HUES48 (cell line): ENCODE results near the gene AUTS2.

Source experiments
- H3K27ac ChIP-seq: one replicate; pipeline ENCODE4 v1.7.0; 2013; ENCODE audit warnings: low read depth, low read length, inconsistent platforms
- H3K27me3 ChIP-seq: 2 replicates; pipeline ENCODE4 v1.6.1; 2013; ENCODE audit warnings: mild to moderate bottlenecking, low read length; ENCODE audit not compliant: control insufficient read depth, insufficient read depth
- H3K36me3 ChIP-seq: 2 replicates; pipeline ENCODE4 v1.6.1; 2013; ENCODE audit warnings: low read length; ENCODE audit not compliant: control insufficient read depth, insufficient read depth
- H3K4me1 ChIP-seq: 2 replicates; pipeline ENCODE4 v1.6.1; 2013; ENCODE audit warnings: mild to moderate bottlenecking, low read length; ENCODE audit not compliant: control insufficient read depth, insufficient read depth
- H3K4me3 ChIP-seq: 2 replicates; pipeline ENCODE4 v1.5.1; 2013; ENCODE audit warnings: mild to moderate bottlenecking, low read depth, low read length
- H3K9ac ChIP-seq: 2 replicates; pipeline ENCODE4 v1.6.1; 2013; ENCODE audit warnings: mild to moderate bottlenecking, low read depth, low read length, moderate library complexity
- H3K9me3 ChIP-seq: 2 replicates; pipeline ENCODE4 v1.6.1; 2013; ENCODE audit warnings: low read length; ENCODE audit not compliant: control insufficient read depth, insufficient read depth

Gene AUTS2

DNA sequence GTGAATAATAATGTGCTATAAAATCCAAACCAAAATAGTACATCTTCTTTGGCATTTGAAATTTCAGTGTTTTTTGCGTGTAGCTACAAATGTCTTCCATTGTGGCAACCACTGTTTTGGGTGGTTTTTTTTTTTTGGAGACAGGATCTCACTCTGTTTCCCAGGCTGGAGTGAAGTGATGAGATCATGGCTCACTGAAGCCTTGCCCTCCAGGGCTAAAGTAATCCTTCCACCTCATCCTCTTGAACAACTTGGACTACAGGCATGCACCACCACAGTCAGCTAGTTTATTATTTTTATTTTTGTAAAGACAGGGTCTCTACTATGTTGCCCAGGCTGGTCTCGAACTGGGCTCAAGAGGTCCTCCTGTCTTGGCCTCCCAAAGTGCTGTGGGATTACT, 455.1 kb downstream of the AUTS2 start:
- H3K9me3 ChIP-seq = no peaks in the 10 kb centered on the region
- H3K4me1 ChIP-seq = peaks cover 3% of the 10 kb centered on the region; the same call in 1 of the 2 replicates
- H3K4me3 ChIP-seq = no peak overlapping the region
- no peak overlapping the region for H3K27ac ChIP-seq
- H3K9ac ChIP-seq = no peak overlapping the region
- no peaks in the 10 kb centered on the region for H3K36me3 ChIP-seq
- H3K27me3 ChIP-seq = no peaks in the 10 kb centered on the region

DNA sequence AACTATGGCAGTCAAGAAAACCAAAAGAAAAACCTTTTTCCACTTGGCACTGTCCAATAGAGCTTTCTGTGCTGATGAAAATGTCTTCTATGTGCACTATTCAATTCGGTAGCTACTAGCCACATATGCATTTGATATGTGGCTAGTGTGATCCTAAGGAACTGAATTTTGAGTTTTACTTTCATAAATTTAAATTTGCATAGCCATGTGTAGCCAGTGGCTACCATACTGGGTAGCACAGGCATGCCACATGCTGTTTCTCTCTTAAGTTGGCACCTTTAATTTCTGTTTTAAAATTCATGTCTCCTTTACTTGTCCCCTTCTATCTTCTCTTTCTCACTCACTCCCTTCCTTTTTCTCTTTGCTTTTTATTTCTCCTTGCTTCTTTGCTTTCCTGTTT, 455.7 kb downstream of the AUTS2 start:
- Histone ChIP-seq H3K27ac (no peak overlapping the region), H3K9me3 (no peaks in the 10 kb centered on the region), H3K4me3 (no peak overlapping the region), H3K9ac (no peak overlapping the region), H3K4me1 (no peaks in the 10 kb centered on the region), H3K27me3 (no peaks in the 10 kb centered on the region), H3K36me3 (no peaks in the 10 kb centered on the region)

DNA sequence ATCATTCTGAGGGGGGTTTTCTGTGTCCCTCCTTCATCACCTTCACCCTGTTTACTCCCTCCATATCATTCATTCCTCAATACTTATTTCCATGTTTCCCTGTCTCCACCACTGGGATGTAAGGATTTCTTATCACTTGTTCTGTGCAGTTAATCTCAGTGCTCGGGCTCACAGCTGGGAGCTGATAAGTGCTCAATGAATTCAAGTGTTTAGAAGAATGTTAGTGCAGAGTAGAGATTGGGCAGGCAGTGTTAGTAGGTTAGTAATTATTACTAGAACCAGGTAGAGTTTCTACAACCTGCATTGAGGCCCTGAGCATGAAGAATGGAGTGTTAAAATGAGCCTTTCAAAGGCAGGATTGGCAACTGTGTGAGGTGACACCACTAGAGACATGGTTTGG, 458.1 kb downstream of the AUTS2 start:
- H3K36me3 ChIP-seq = no peaks in the 10 kb centered on the region
- no peak overlapping the region for H3K9ac ChIP-seq
- H3K4me3 ChIP-seq = no peak overlapping the region
- no peaks in the 10 kb centered on the region for H3K27me3 ChIP-seq
- H3K4me1 ChIP-seq = peaks cover 12% of the 10 kb centered on the region
- H3K27ac ChIP-seq = no peak overlapping the region
- no peaks in the 10 kb centered on the region for H3K9me3 ChIP-seq

DNA sequence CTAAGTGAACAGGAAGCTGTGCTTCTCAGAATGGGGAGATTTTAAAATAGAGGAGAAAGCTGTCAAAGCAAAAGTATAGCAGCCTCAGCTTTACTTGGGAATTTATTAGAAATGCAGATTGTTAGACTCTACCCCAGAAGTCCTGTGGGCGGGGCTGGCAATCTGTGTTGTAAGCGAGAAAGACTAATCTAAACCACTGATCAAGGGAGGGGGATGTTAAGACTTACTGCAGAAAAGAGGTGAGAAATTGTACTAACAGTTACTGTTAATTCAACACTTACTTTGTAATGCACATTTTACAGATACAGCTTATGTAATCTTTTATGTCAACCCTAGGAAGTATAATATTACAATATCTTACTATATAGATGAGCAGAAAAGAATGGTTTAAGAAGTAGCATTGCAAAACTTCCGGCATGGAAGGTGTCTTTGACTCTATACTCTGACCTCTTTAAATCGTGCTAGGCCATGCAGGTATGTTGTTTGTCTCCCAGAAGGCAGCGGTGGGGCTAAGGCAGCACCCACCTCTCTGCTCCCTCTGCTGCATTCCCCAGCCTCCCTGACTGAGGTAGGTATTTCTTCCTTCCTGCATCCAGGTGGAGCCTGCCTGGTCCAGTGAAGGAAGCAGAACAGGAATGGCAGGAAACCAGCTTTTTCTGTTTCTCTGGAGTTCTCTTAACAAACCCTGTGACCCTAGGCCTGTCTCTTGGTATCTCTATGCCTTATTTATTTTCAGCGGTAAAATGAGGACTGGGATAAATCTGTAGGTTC, 462.2 kb downstream of the AUTS2 start:
- no peaks in the 10 kb centered on the region for H3K27me3 ChIP-seq
- peaks cover 12% of the 10 kb centered on the region for H3K4me1 ChIP-seq
- H3K36me3 ChIP-seq = no peaks in the 10 kb centered on the region
- H3K4me3 ChIP-seq = no peak overlapping the region
- H3K9ac ChIP-seq = no peak overlapping the region
- no peaks in the 10 kb centered on the region for H3K9me3 ChIP-seq
- H3K27ac ChIP-seq = no peak overlapping the region

DNA sequence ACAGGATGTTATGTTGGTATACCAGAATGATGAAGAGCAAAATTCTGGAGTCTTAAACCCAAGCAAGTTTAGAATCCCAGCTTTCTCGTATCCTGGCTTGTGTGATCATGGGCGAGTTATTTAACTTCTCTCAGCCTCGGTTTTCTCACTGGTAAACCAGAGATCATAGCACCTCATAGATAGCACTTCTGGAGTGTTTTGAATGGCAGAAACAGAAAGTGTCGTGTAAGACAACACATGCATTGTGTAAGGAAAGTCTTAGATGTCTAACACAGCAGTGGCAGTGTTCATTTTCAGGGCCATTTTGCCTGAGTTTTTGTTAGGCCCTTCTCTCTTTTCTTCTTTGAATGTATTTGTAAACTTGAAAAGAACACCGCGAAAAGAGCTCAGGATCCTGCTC, 465.1 kb downstream of the AUTS2 start:
- H3K9ac ChIP-seq = no peak overlapping the region
- H3K4me3 ChIP-seq = no peak overlapping the region
- no peaks in the 10 kb centered on the region for H3K36me3 ChIP-seq
- no peaks in the 10 kb centered on the region for H3K9me3 ChIP-seq
- H3K4me1 ChIP-seq = peaks cover 12% of the 10 kb centered on the region
- H3K27ac ChIP-seq = no peak overlapping the region
- H3K27me3 ChIP-seq = no peaks in the 10 kb centered on the region

DNA sequence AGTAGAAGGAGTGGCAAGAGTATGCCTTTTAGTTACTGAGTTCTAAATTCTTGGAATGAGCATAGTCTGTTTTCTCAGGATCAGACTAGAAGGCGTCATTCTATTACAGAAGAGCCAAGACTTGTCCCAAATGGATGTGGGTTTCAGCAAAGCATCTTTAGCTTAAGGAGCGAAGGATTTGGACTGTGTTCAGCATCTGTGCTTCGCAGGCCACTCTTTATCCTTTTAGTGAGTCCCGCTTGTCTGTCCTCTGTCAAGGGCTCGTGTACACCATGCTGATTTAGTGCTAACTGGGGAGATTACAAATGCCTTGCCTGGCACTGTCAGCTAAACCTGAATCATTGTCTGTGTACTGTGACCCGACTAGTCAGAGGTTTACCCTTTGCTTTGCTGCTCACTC, 465.7 kb downstream of the AUTS2 start:
- Histone ChIP-seq H3K27ac (no peak overlapping the region), H3K27me3 (no peaks in the 10 kb centered on the region), H3K4me3 (no peak overlapping the region), H3K9me3 (no peaks in the 10 kb centered on the region), H3K4me1 (peaks cover 12% of the 10 kb centered on the region), H3K9ac (no peak overlapping the region), H3K36me3 (no peaks in the 10 kb centered on the region)

DNA sequence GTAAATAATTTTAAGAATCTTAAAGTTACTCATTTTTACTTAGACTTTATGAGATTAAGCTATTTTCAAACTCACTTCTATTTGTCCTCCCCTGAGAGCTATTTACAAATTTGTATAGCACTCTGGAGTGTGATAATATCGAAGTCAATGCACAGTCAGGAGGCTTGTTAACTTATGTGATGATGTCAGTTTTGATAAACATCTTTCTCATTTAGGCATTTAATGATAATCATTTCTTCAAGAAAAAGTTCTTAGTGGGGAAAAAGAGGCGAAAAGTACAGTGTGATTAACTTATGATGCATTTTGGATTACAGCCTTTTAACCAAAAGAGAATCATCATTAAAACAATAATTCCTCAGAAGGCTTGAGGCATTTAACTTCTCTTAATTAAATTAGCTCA, 468.6 kb downstream of the AUTS2 start:
- H3K27me3 ChIP-seq = no peaks in the 10 kb centered on the region
- H3K36me3 ChIP-seq = no peaks in the 10 kb centered on the region
- H3K9me3 ChIP-seq = no peaks in the 10 kb centered on the region
- H3K9ac ChIP-seq = no peak overlapping the region
- no peak overlapping the region for H3K4me3 ChIP-seq
- H3K4me1 ChIP-seq = no peaks in the 10 kb centered on the region; the same call in 1 of the 2 replicates
- H3K27ac ChIP-seq = no peak overlapping the region

DNA sequence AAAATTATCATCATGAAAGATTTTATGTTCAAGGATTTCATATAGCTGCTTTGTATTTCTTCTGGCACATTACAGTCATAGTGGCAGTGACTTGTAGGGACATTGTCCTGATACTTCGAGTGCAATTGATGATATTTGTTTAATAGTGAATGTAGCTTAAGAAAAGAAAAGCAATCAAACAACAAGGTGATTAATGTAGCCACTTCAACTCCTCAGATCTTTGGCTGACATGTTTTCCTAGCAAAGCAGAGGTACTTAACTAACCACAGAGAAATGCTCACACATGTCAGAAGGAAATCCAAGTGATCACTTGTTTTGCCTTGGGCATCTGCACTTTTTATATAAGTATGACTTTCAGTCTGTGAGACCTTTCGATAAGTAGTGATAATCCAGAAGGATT, 470.3 kb downstream of the AUTS2 start:
- H3K4me3 ChIP-seq = no peak overlapping the region
- no peaks in the 10 kb centered on the region for H3K9me3 ChIP-seq
- H3K27ac ChIP-seq = no peak overlapping the region
- H3K36me3 ChIP-seq = no peaks in the 10 kb centered on the region
- no peaks in the 10 kb centered on the region for H3K27me3 ChIP-seq
- no peaks in the 10 kb centered on the region for H3K4me1 ChIP-seq
- H3K9ac ChIP-seq = no peak overlapping the region

DNA sequence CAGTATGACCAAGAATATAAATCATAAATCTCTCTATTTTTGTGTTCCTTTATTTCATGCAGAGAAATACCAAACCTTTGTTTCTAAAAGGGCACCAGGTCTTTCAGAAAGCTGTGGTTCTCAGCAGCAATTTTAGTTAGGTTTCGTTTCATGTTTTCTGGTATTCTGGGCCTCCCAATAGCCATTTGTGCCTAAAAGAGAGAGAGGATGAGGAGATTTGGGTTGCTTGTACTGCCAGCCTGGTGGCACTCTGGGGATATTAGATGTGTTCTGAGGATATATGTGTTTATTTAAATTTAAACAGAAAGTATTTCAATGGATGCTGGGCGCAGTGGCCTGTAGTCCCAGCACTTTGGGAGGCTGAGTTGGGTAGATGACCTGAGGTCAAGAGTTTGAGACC, 471.7 kb downstream of the AUTS2 start:
- Histone ChIP-seq H3K27ac (no peak overlapping the region), H3K9me3 (no peaks in the 10 kb centered on the region), H3K36me3 (no peaks in the 10 kb centered on the region), H3K9ac (no peak overlapping the region), H3K4me3 (no peak overlapping the region), H3K27me3 (no peaks in the 10 kb centered on the region), H3K4me1 (no peaks in the 10 kb centered on the region)

DNA sequence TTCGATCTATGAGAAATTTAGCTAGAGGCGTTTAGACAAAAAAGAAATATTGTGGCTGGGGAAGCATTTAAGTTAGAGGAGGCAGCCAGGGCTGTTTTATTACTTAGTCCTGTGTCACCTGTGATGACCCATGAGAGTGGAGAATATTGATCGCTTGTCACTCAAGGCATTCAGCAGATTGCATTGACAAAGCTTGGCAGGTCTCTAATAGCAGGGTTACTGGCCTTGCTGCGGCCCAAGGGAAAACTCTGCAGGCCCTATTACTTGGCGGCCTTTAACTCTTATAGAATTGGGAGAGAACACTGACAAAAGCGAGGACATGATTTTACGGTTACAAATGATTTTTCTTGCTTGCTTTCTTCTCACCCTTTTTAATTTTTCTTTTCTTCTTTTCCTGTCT, 473.5 kb downstream of the AUTS2 start:
- no peak overlapping the region for H3K27ac ChIP-seq
- no peak overlapping the region for H3K9ac ChIP-seq
- no peaks in the 10 kb centered on the region for H3K36me3 ChIP-seq
- H3K4me1 ChIP-seq = no peaks in the 10 kb centered on the region
- no peaks in the 10 kb centered on the region for H3K9me3 ChIP-seq
- H3K4me3 ChIP-seq = no peak overlapping the region
- H3K27me3 ChIP-seq = no peaks in the 10 kb centered on the region

DNA sequence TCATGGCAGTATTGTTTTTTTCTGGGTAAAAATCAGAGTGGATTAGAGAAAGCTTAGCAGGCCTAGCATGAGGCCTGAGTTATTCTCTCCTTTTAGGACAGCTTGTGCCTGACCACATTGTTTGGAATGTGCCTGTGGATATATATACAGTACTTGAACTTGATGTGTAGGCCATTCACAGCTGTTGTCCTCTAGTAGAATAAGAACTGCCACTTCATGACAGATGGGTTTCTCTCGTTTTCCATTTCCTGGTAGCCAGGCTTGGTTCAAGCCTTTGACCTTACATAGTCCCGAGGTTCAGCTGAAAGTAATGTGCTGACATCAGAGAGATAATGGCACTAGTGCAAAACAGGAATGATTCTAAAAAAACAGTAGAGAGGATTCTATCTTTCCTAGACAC, 473.9 kb downstream of the AUTS2 start:
- H3K9ac ChIP-seq = no peak overlapping the region
- no peak overlapping the region for H3K4me3 ChIP-seq
- H3K9me3 ChIP-seq = no peaks in the 10 kb centered on the region
- H3K27ac ChIP-seq = no peak overlapping the region
- no peaks in the 10 kb centered on the region for H3K27me3 ChIP-seq
- no peaks in the 10 kb centered on the region for H3K4me1 ChIP-seq
- H3K36me3 ChIP-seq = no peaks in the 10 kb centered on the region
